Measurements from ENCODE around the gene PNKP. TPM values are rescaled to one million over a fixed set of nuclear protein-coding genes. Genes with fewer than 3 reads are reported as not detected.

The PNKP gene
- total and polyA plus RNA-seq, 2 of the 8 experiments (the other 6 are each of a cell fraction or from before 2014, with no cell fraction given): 45.8 to 105 TPM

GRCh38 chr19:49823472-49823871 lies 43.9 kb downstream of the PNKP start:
- FAIRE-seq: no peak
- Histone ChIP-seq H3K9me3 (ENCODE audit: insufficient read depth in 2 of 2, low read depth in 1 of 2, low read length in 1 of 2) (no peaks in the 10 kb centered on the region), H3K23me2 (ENCODE audit: low read depth, low read length) (peaks cover 2% of the 10 kb centered on the region; the same call in 1 of the 2 replicates), H4K5ac (ENCODE audit: insufficient read length, low read depth, low read length) (no peak overlapping the region), H2BK15ac (ENCODE audit: low read length) (no peak overlapping the region), H2AFZ (ENCODE audit: low read length) (no peak overlapping the region), H3K27me3 (replicated peaks in 1 of 4; ENCODE audit: control insufficient read depth in 3 of 4, extremely low read depth in 1 of 4, insufficient read depth in 3 of 4, low read length in 3 of 4) (no peaks in the 10 kb centered on the region), H3K36me3 (ENCODE audit: control insufficient read depth in 2 of 4, insufficient read depth in 4 of 4, low read length in 3 of 4) (peaks cover 0 to 13% (median 4%) of the 10 kb centered on the region in 4 experiments; a peak in 5 of 8 replicates), H2BK5ac (ENCODE audit: low read depth, low read length) (no peak overlapping the region), H3K27ac (ENCODE audit: low read depth, low read length) (no peak overlapping the region), H3K79me1 (ENCODE audit: low read depth, low read length) (peaks cover 21% of the 10 kb centered on the region), H3K56ac (replicated peaks; ENCODE audit: insufficient read length, low read depth, low read length) (no peak overlapping the region), H3K14ac (ENCODE audit: insufficient read length) (no peak overlapping the region), H3K4me1 (replicated peaks in 1 of 4; ENCODE audit: control insufficient read depth in 3 of 4, insufficient read depth in 4 of 4, low read length in 3 of 4) (peaks cover 0 to 7% (median 4%) of the 10 kb centered on the region in 4 experiments; a peak in 3 of 7 replicates), H3K4ac (replicated peaks; ENCODE audit: insufficient read length, low read depth, low read length) (no peak overlapping the region), H4K8ac (ENCODE audit: extremely low read depth, insufficient read depth, low read length) (no peak overlapping the region), H3K79me2 (ENCODE audit: control insufficient read depth in 1 of 2, insufficient read depth in 2 of 2, low read length in 2 of 2) (peaks cover 0 to 41% of the 10 kb centered on the region in 2 experiments; a peak in 3 of 4 replicates), H3K4me2 (ENCODE audit: insufficient read depth in 1 of 2, low read depth in 2 of 2, low read length in 2 of 2) (no peak overlapping the region), H2AK5ac (ENCODE audit: low read depth, low read length) (no peak overlapping the region), H3K4me3 (ENCODE audit: extremely low read depth in 1 of 4, insufficient read depth in 2 of 4, low read depth in 3 of 4, low read length in 4 of 4) (no peak overlapping the region), H2BK12ac (ENCODE audit: low read depth, low read length) (no peak overlapping the region), H4K20me1 (replicated peaks in 1 of 2; ENCODE audit: control insufficient read depth in 1 of 2, insufficient read depth in 2 of 2, low read length in 2 of 2) (peaks cover 8 to 15% of the 10 kb centered on the region in 2 experiments), H3K23ac (ENCODE audit: insufficient read length) (no peak overlapping the region), H4K91ac (replicated peaks; ENCODE audit: insufficient read length, low read length) (no peak overlapping the region), H3K9ac (replicated peaks in 1 of 4; ENCODE audit: extremely low read depth in 1 of 4, low read depth in 3 of 4, low read length in 3 of 4) (no peak overlapping the region), H2BK20ac (ENCODE audit: low read length) (no peak overlapping the region), H2BK120ac (replicated peaks; ENCODE audit: low read depth, low read length) (no peak overlapping the region), H3K18ac (ENCODE audit: extremely low read depth, low read length) (no peak overlapping the region)
- WGBS, 2 experiments (ENCODE audit: extremely low coverage in 1 of 2, insufficient coverage in 1 of 2, insufficient read length in 1 of 2, insufficient replicate concordance in 2 of 2, low coverage in 1 of 2, low lambda C conversion rate in 2 of 2, missing lambda C conversion rate in 1 of 2): 89% methylated on average over 12 of the region's 12 CpGs; no CpG with 5 or more reads in 1 of the 2 experiments
- POLR2A ChIA-PET (ENCODE audit: partially characterized antibody): interaction anchor here (1.6 kb wide), 1 partner anchor 21 kb away, joined by 3 read pairs; no protein-coding TSS in a partner anchor
- CTCF ChIA-PET (ENCODE audit: partially characterized antibody): no interaction called here
- DNase-seq (ENCODE audit: low read depth in 1 of 2, low spot score in 2 of 2): no peak
- TF ChIP-seq, protein P1, sequence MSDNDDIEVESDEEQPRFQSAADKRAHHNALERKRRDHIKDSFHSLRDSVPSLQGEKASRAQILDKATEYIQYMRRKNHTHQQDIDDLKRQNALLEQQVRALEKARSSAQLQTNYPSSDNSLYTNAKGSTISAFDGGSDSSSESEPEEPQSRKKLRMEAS (IDR thresholded peaks at IDR 0.05): no peak
- TF ChIP-seq NANOG (IDR thresholded peaks at IDR 0.05; ENCODE audit: insufficient read depth, low read depth, low read length, poor library complexity, severe bottlenecking): no peak
- TF ChIP-seq EGR1 (IDR thresholded peaks at IDR 0.05; ENCODE audit: borderline replicate concordance, low read depth, low read length): no peak
- TF ChIP-seq SRF (IDR thresholded peaks at IDR 0.05; ENCODE audit: low read depth, low read length): no peak

Data from H1 (cell line).